Germinal center (tissue), 1 donor: ENCODE measurements around the gene HHATL.
A peak's percentile ranks its signal among the peaks of the same experiment; 100 is the strongest.

Experiments used
- DNase-seq: peaks from one replicate; pipeline ENCODE4 v3.0.0; 2012; ENCODE audit warnings: mixed read lengths, low spot score

The HHATL gene

GRCh38 chr3:42702066-42702951 lies at the start of gene HHATL:
HHATL (minus strand) TSS chr3:42702798; CDS start chr3:42700826, 1,972 bp downstream.
- no peak for DNase-seq

GRCh38 chr3:42751609-42752008 lies 49.0 kb upstream of the HHATL start:
- DNase-seq, result no peak

GRCh38 chr3:42750834-42751233 lies 48.2 kb upstream of the HHATL start:
- no peak for DNase-seq

GRCh38 chr3:42749753-42750231 lies 47.2 kb upstream of the HHATL start:
- DNase-seq, result peak; percentile 37

- no peak for DNase-seq
Observed at GRCh38 chr3:42749025-42749752, 46.6 kb upstream of the HHATL start.

GRCh38 chr3:42747581-42747980 lies 45.0 kb upstream of the HHATL start:
- DNase-seq, result no peak

GRCh38 chr3:42746455-42747450 lies 44.2 kb upstream of the HHATL start:
- DNase-seq, result no peak

GRCh38 chr3:42745776-42746454 lies 43.3 kb upstream of the HHATL start:
- no peak for DNase-seq

- DNase-seq, result no peak
Observed at GRCh38 chr3:42745291-42745745, 42.7 kb upstream of the HHATL start.

GRCh38 chr3:42743204-42743995 lies 40.8 kb upstream of the HHATL start:
- no peak for DNase-seq

- no peak for DNase-seq
Observed at GRCh38 chr3:42742688-42743087, 40.1 kb upstream of the HHATL start.

GRCh38 chr3:42742259-42742658 lies 39.7 kb upstream of the HHATL start:
- no peak for DNase-seq

- DNase-seq, result no peak
Observed at GRCh38 chr3:42741796-42742195, 39.2 kb upstream of the HHATL start.

- no peak for DNase-seq
Observed at GRCh38 chr3:42739401-42740158, 37.0 kb upstream of the HHATL start.

- no peak for DNase-seq
Observed at GRCh38 chr3:42736531-42736930, 33.9 kb upstream of the HHATL start.

- DNase-seq, result no peak
Observed at GRCh38 chr3:42736081-42736480, 33.5 kb upstream of the HHATL start.

GRCh38 chr3:42735615-42736014 lies 33.0 kb upstream of the HHATL start:
- no peak for DNase-seq

GRCh38 chr3:42735019-42735418 lies 32.4 kb upstream of the HHATL start:
- DNase-seq, result no peak

GRCh38 chr3:42734263-42734860 lies 31.8 kb upstream of the HHATL start:
- DNase-seq, result no peak
